Right lobe of liver (tissue), 4 donors: Measurements from ENCODE around the gene ASPSCR1.

ENCODE experiments used
- POLR2A ChIP-seq: fragments of 450-650 bp; IDR thresholded peaks from one replicate; pipeline ENCODE4 v1.6.1; 2017; ENCODE audit warnings: antibody characterized with exemption, mild to moderate bottlenecking
- TF ChIP-seq, protein P1 (sequence below), 4 donors: fragments of 200-600 bp in 3 of 4; fragments of 450-650 bp in 1 of 4; IDR thresholded peaks; one replicate each; pipeline versions ENCODE4 v1.5.1 to v1.8.0; 2016 to 2022; ENCODE audit warnings: antibody characterized with exemption in 4 of 4, mild to moderate bottlenecking in 2 of 4
- donor health status: DM: no; HTN: no; CAD: no.
- donor health status: DM: no; HTN: no; CAD: no.
- donor health status: DM: no; HTN: yes; CAD: no.

DNA sequence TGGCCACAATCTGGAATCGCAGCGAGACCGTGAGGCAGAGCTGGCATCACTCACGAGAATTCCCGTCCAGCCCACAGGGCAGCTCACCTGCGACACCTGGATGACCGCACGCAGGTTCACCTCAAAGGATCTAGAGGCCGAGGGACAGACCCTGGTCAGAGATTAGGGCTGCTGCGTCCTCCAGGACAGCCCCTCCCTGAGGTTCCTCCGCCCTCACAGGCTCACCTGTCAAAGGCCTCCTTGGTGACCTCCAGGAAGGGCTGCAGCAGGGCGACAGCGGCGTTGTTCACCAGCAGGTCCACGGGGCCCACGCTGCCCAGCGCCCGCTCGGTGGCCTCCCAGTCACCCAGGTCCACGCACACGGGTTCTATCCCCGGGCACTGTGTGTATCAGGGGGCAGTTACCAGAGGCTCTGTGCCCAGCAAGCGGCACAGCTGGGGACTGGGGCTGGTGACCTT, 59.2 kb downstream of the ASPSCR1 start:
- TF ChIP-seq, protein P1, sequence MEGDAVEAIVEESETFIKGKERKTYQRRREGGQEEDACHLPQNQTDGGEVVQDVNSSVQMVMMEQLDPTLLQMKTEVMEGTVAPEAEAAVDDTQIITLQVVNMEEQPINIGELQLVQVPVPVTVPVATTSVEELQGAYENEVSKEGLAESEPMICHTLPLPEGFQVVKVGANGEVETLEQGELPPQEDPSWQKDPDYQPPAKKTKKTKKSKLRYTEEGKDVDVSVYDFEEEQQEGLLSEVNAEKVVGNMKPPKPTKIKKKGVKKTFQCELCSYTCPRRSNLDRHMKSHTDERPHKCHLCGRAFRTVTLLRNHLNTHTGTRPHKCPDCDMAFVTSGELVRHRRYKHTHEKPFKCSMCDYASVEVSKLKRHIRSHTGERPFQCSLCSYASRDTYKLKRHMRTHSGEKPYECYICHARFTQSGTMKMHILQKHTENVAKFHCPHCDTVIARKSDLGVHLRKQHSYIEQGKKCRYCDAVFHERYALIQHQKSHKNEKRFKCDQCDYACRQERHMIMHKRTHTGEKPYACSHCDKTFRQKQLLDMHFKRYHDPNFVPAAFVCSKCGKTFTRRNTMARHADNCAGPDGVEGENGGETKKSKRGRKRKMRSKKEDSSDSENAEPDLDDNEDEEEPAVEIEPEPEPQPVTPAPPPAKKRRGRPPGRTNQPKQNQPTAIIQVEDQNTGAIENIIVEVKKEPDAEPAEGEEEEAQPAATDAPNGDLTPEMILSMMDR (IDR thresholded peaks at IDR 0.05) = no peak
- TF ChIP-seq POLR2A = no peak
